ENCODE results near the gene ACE. TPM values are rescaled to one million over a fixed set of nuclear protein-coding genes. Genes with fewer than 3 reads are reported as not detected.

ACE gene
- total RNA-seq, 2 donors from 2014 or later: 4.3 to 7.0 TPM

DNA sequence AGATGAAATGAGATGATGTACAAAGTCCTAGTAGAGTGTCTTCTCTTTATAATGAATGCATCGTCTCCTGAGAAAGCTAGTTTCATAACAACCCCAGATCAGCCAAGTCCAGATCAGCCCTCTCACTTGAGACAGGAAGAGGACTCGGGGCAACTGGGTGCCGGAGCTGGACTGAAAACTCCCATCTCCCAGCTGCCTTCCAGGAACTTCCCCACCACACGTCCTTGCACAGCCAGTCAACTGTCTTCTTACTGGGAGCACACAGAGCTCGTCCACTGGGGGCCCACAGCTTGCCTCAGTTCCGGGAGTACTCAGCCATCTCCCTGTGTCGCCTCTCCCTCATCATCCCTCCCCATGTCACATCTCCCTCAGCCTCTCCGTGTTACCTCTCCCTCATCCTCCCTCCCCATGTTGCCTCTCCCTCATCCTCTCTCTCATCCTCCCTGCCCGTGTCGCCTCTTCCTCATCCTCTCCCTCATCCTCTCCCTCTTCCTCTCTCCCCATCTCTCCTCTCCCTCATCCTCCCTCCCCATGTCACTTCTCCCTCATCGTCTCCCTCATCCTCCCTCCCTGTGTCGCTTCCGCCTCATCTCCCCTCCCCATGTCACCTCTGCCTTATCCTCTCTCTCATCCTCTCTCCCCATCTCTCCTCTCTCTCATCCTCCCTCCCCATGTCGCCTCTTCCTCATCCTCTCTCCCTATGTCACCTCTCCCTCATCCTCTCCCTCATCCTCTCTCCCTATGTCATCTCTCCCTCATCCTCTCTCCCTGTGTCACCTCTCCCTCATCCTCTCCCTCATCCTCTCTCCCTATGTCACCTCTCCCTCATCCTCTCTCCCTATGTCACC, 23.9 kb downstream of the ACE start:
- ATAC-seq: no peak
- intact Hi-C loops (cut with DNase I): no loop called here
- DNase-seq: no peak

- intact Hi-C loops (cut with DNase I): no loop called here
- DNase-seq (no peak), ATAC-seq (no peak)
Observed at GRCh38 chr17:63503341-63503705, 26.5 kb downstream of the ACE start.

DNA sequence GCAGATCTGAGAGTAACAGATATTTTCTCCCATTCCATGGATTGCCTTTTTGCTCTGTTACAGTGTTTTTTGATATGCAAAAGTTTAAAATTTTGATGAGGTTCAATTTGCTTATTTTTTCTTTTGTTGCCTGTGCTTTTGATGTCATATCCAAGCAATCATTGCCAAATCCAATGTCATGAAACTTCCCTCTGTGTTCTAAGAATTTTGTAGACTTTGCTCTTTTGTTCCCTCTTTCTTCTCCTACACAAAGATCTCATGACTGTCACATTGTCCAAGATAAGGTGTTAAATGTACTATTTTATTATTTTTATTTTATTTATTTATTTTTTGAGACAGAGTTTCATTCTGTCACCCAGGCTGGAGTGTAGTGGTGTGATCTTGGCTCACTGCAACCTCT, 27.4 kb downstream of the ACE start:
- DNase-seq (no peak), ATAC-seq (no peak)
- intact Hi-C loops (cut with DNase I): no loop called here

DNA sequence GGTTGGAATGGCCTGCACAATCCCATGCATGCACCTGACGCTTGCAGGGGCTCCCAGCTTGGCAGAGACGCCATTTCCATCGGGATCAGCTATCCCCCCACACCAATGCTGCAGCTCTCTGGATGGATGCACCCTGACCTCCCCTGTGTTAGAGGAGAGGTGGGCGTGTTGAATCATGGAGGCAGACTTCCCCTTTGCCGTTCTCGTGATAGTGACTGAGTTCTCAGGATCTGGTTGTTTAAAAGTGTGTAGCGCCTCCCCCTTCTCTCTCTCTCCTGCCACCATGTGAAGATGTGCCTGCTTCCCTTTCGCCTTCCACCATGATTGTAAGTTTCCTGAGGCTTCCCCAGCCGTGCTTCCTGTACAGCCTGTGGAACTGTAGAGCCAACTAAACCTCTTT, 28.5 kb downstream of the ACE start:
- intact Hi-C loops (cut with DNase I): no loop called here
- no peak for DNase-seq
- no peak for ATAC-seq

DNA sequence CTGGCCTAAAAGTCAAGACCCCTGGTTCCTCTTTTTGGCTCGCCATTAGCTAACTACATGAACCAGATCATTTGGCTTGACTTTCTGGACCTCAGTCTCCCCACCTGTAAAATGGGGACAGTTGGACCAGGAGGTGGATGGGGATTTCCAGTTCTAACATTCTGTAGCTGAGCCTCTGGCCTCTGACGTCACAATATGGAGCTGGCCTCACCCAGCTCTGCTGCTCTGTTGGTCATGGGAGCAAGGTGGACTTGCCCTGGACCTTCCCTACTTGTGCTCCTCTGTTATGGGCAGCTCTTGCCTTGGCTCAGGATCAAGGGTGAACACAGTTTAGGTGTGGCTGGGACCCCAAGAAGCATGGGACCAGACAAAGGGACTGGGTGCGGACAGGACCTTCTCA, 29.8 kb downstream of the ACE start:
- intact Hi-C loops (cut with DNase I): no loop called here
- DNase-seq: no peak
- no peak for ATAC-seq

GRCh38 chr17:63511331-63511730, 34.5 kb downstream of the ACE start:
- ATAC-seq: no peak
- no peak for DNase-seq
- intact Hi-C loops (cut with DNase I): no loop called here

DNA sequence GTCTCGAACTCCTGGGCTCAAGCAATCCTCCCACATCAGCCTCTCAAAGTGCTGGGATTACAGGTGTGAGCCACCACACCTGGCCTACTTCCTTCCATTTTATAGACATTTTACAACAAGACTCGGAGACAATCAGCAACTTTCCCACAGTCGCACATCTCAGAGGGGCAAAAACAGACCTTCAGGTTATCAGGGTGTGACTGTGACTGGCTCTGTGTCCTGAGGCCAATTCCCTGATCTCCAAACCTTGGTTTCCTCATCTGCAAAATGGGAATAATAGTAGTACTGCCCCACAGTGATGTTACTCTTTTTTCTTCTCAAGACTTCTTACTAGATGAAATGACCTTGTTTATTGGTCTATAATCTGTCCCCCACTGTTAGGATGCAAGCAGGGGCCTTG, 35.5 kb downstream of the ACE start:
- intact Hi-C loops (cut with DNase I): no loop called here
- DNase-seq (no peak), ATAC-seq (no peak)

DNA sequence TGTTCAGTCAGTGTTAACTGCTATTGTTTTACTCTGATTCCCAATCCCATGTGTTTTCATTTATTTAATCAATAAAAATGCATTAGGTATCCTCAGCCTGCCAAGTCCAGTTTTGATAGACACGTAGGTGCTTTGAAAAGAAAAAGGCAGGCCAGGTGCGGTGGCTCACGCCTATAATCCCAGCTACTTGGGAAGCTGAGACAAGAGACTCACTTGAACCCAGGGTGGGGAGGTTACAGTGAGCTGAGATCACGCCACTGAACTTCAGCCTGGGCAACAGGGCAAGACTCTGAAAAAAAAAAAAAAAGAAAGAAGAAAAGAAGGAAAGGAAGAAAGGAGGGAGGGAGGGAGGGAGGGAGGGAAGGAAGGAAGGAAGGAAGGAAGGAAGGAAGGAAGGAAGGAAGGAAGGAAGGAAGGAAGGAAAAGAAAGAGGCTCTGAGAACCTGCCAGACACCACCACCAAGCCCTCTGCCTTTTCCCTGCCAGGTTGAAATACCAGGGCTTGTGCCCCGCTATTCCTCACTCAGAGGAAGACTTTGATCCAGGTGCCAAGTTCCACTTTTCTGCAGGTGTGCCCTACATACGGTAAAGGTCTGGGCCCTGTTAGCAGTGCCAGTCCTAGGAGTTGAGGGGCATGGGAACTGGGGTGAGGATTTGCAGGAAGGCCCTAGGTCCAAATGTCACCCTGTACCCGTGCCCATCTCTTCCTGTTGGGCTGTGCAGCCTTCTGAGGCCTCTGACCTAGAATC, 36.2 kb downstream of the ACE start:
- no peak for DNase-seq
- intact Hi-C loops (cut with DNase I): no loop called here
- ATAC-seq: no peak

DNA sequence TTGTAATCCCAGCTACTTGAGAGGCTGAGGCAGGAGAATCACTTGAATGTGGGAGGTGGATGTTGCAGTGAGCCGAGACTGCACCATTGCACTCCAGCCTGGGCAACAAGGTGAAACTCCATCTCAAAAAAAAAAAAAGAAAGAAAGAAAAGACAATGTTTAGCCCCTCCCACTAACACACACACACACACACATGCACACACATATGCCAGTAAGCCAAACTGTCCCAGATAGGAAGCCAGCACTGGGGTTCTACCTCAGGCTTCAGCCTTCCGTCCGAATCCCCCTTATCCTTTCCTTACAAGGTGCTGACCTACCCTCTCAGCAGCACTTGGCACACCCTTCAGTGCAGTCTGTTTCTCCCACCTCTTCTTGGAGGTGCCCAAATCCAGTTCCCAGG, 37.6 kb downstream of the ACE start:
- no peak for DNase-seq
- intact Hi-C loops (cut with DNase I): no loop called here
- no peak for ATAC-seq

GRCh38 chr17:63514974-63515373, 38.1 kb downstream of the ACE start:
- no peak for ATAC-seq
- intact Hi-C loops (cut with DNase I): no loop called here

GRCh38 chr17:63515426-63515825, 38.6 kb downstream of the ACE start:
- intact Hi-C loops (cut with DNase I): no loop called here
- DNase-seq (no peak), ATAC-seq (no peak)

More at GRCh38 chr17:63514974-63515373, 38.1 kb downstream of the ACE start:
- DNase-seq: no peak

DNA sequence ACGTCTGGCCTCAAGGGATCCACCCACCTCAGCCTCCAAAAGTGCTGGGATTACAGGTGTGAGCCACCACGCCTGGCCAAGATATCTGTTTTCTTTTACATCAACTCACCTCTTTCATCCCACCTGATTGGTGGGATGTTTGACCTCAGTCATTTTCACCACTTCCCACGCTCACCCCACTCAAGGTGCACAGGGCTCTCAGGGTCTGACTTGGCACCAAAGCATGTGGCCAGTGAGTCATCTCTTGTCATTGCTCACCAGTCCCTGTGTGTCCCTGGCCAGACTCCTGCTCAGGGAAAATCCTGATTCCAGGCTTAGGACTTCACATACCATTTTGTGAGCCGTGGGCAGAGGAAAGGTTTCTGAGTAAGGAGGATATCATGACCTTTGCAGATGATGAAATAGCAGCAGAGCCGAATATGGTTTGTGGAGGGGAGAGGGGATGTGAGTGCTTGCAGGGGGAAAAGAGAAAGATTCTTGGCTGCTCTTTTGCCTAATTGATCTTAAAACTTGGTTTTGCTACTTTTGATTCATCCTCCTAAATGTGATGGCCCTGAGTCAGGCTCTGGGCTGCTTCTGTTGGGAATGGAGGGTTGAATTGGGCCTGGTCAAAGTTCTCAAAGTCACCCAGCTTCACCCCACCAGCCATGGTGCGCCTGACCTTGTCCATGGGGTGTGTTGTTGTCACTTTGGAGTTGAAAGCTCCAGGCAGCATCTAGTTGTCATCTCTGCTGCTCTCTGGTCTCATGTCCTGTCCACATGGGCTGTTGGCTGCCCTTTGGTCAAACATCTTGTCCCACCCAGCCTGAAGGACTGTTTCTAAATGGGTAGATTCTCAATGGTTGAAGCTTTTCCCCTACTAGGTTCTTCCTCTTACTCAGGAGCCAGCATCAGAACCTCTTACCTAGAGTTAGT, 40.3 kb downstream of the ACE start:
- intact Hi-C loops (cut with DNase I): no loop called here
- no peak for ATAC-seq
- no peak for DNase-seq

- intact Hi-C loops (cut with DNase I): no loop called here
- ATAC-seq: no peak
- no peak for DNase-seq
Observed at GRCh38 chr17:63517825-63518534, 41.1 kb downstream of the ACE start.

GRCh38 chr17:63519116-63519881, 42.4 kb downstream of the ACE start:
- no peak for DNase-seq
- intact Hi-C loops (cut with DNase I): no loop called here
- no peak for ATAC-seq

DNA sequence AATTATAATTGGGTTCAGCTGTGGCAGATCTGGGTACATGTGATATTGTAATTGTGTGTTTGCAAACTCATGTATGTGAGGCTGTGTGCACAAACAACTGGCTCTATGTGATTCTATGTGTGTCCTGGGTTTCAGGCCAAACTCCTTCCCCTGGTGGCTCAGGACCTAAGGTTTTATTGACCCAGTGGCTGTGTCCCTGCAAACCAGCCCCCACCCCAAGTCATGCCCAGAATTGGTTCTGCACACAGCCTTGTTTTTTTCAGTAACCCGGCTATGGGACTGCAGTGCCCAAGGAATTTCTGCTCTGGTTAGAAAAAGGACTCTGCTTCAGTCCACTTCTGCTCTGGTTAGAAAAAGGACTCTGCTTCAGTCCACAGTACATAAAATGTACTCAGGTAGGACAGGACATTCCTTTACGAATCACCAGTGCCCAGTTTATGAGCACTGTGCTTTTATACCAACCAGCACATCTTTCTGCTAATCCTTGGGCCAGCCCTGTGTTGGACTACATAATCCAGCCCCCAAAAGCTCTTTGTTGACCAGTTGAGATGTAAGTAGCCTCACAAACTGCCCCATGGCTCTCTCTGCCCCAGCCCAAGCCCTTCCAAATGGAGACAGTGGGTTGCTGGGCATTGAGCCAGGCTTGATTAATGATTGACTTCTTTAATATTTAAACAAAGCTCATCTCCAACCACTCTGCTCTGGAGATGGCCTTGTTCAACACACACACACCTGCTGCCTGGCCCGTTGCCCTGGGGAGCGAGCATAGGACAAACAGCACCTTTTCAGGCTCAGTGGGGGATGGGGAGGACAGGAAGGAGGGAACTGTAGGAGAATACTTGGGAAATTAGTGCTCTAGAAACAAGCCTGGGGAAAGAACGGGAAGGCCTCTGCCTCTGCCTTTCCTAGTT, 43.4 kb downstream of the ACE start:
- no peak for ATAC-seq
- no peak for DNase-seq
- intact Hi-C loops (cut with DNase I): no loop called here

DNA sequence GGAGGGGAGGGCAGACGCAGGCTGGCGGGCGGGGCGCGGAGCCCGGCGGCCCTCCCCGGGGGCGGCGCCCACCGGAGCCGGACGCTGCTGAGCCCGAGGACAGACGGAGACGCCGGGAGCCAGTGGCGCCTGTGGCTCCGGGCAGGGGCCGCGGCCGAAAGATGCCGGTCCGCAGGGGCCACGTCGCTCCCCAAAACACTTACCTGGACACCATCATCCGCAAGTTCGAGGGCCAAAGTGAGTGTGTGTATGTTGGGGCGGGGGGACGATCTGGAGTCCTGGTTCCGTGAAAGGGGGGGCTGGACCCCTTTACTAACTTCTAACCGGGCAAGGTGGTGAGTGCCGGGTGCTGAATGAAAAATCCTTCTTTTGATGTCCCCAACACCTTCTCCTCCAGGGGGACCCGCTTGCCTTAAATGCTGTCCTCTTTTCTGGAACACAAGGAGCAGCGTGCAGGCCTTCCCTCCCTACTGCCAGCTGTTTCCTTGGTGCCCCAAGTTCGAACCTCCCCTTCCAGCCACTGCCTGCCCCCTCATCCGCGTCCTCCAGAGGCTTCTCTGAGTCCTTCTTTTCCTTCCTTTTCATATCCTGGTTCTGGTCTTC, 46.5 kb downstream of the ACE start, which contains the start of gene KCNH6:
TSS of gene KCNH6 (plus strand) at position 106 of the 603 bp plus-strand sequence. CDS start at position 162, 56 bp downstream.
- intact Hi-C loops (cut with DNase I): no loop called here
- DNase-seq (no peak), ATAC-seq (no peak)

GRCh38 chr17:63524051-63524450, 47.2 kb downstream of the ACE start:
- ATAC-seq: no peak
- DNase-seq: no peak
- intact Hi-C loops (cut with DNase I): no loop called here

Measured in left cardiac atrium (tissue), 4 donors.